H1 (cell line): ENCODE results near the gene EDN1. TPM values are rescaled to one million over a fixed set of nuclear protein-coding genes. Genes with fewer than 3 reads are reported as not detected.

Source experiments
- ATF3 ChIP-seq: IDR thresholded peaks from 2 replicates; pipeline ENCODE4 v1.6.1; 2011; ENCODE audit warnings: low read depth, mild to moderate bottlenecking, low read length; ENCODE audit not compliant: insufficient read depth
- GTF2F1 ChIP-seq: IDR thresholded peaks from 2 replicates; pipeline ENCODE4 v1.6.1; 2012; ENCODE audit warnings: low read depth, low read length, improper control_type of control experiment, borderline replicate concordance
- SRF ChIP-seq: IDR thresholded peaks from 2 replicates; pipeline ENCODE4 v1.6.1; 2011; ENCODE audit warnings: mild to moderate bottlenecking, low read depth, low read length, moderate library complexity
- polyA plus RNA-seq, 7 experiments: library from polyadenylated mRNA; depleted of rRNA in 3 of 7; stranded (reverse) in 5 of 7; unstranded in 2 of 7; fragments of >200 nt in 5 of 7; fragments of 200-250 nt in 2 of 7; gene quantifications; 1 replicate in 5 of 7; 2 replicates in 1 of 7; 4 replicates in 1 of 7; pipeline versions ENCODE4 v1.2.1 to v1.2.3, GENCODE V29; 2011 to 2013; ENCODE audit warnings: missing spikeins in 2 of 7, mixed read lengths in 2 of 7
- total RNA-seq: library from RNA; stranded (reverse); fragmentation: NEBNext Ultra II Directional; extraction: Animal tissue kit (Norgen Biotek cat#: 25700); gene quantifications from 2 replicates; pipeline ENCODE4 v1.2.1, GENCODE V29; 2021

EDN1 gene
- total and polyA plus RNA-seq, 2 of the 8 experiments (the other 6 are each of a cell fraction or from before 2014, with no cell fraction given): 0.23 to 1.1 TPM

- TF ChIP-seq ATF3 (no peak), GTF2F1 (no peak), SRF (no peak)
Observed at GRCh38 chr6:12313306-12313991, 23.3 kb downstream of the EDN1 start (continued).
